NK-92 (cell line): ENCODE data around the gene KAZN.

Experiments used
- DNase-seq: peaks from one replicate; lab custom pipeline; 2025; ENCODE audit not compliant: unreplicated experiment; lab: John Stamatoyannopoulos, UW

The KAZN gene

DNA sequence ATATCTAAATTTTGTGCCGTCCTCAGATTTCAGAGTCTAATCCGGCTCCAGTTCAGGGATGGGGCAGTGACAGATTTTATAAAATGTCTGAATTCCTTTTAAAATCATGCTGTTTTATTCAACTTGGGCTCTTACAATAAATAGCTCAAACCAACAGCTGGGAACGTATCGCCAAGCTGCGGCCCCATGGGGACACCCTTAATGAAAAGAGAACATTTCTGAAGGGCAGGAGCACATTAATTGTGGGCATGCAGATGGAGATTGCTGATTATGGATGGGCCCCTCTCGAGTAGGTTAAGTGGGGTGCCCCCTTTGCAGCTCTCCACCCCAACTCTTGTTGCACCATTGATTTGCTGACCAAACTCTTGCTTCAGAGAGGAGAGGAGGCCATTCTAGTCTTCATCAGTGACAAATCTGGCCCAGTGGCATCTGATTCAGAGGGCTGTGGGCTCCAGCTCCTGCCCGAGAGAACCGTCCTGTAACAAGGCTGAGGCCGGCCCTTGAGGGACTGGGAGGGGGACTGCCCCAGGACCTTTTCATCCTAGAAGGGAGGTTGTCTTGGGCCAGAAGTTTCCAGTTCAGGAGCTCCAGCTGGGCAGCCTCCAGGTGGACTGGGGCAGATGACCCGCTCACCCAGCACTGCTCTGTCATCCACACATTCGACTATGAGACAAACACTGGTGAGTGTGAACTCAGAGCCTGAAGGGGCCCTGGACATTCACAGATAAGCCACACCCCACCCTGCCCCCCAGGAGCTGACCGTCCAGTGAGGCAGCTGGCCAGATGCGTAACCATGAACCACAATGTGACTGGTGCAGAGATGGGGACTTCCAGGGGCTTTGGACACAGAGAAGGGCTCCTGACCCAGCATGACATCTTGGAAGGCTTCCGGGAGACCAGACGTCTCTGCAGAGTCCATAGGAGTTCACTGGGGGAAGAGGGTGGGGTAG lies 500.0 kb downstream of the KAZN start:
- DNase-seq = no peak

DNA sequence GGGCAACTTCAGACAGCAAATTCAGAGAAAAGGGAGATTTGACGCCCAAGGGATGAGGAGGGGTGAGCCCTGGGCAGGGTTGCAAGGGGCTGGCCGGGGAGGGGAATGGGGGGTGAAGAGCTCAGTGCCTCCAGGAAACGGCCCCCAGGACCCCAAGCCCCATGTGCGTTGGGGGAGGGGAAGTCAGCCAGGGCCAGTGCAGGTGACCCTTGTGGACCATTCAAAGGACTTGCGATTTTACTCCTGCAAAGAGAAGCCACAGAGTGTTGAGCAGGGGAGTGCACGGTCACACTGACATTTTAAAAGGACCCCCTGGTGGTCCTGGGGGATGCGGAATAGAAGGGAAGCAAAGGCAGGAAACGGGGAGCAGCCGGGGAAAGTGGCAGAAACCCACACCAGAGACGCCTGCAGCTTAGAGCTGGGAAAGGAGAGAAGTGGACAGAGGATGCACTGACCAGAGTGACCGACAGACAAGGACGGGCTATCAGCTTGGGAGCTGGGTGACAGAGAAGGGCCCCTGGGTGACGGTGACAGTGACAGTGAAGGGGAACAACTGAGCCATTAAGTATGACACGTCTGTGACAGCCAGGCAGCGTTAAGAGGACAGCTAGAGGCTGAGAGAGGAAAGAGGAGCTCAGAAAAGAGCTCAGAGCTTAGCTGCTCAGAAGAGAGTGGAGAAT lies 501.1 kb downstream of the KAZN start:
- no peak for DNase-seq

- no peak for DNase-seq
Measured at GRCh38 chr1:15100121-15100879, 501.8 kb downstream of the KAZN start.

DNA sequence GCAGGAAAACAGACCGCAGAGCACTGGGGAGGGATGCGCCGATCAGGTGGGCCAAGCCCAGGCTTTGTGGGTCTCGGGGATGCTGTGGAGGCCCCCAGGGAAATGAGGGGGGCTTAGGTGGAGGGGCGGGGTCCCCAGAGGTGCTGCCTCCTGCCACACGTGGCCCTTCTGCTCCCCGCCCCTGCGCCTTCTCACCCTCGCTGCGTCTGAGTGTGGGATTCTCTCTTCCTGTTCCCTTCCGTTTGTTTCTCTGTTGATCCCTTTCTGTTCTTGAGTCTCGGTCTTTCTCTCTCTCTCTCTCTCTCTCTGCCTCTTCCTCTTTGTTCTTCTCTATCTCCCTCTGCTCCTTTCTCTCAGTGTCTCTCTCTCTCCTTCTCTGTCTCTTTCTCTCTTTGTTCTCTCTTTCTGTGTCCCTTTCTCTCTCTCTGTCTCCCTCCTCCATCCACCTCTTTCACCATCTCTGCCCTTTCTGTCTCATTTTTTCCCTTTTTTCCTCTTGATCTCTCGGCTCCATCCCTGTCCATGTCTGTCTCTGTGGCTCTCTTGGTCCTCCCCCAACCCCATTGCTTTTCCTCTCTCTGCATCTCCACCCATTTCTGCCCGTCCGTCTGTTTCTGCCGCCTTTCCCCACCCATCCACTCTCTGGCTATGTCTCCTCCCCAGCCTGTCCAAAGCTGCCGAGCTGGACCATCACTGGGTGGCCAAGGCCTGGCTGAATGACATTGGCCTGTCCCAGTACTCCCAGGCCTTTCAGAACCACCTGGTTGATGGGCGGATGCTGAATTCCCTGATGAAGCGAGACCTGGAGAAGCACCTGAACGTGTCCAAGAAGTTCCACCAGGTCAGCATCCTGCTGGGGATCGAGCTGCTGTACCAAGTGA lies 502.6 kb downstream of the KAZN start:
- DNase-seq = no peak

DNA sequence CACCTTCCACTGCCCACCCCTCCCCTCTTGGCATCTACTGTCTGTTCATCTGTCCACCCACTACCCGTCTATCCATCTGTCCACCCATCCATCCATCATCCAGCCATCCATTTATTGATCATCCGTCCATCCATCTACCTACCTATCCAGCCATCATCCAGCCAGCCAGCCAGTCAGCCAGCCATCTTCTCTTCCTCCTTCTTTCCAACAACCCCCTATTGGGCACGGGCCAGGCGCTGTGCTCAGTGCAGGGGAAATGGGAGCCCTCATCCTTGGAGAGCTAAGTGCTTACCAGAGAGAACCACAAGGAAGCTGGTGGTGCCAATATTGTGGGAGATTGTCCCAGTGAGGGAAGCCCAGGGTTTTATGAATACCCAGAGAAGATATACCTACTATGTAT lies 503.3 kb downstream of the KAZN start:
- no peak for DNase-seq

GRCh38 chr1:15102646-15103045 lies 504.2 kb downstream of the KAZN start:
- DNase-seq = no peak

- no peak for DNase-seq
Measured at GRCh38 chr1:15103211-15103610, 504.7 kb downstream of the KAZN start.

DNA sequence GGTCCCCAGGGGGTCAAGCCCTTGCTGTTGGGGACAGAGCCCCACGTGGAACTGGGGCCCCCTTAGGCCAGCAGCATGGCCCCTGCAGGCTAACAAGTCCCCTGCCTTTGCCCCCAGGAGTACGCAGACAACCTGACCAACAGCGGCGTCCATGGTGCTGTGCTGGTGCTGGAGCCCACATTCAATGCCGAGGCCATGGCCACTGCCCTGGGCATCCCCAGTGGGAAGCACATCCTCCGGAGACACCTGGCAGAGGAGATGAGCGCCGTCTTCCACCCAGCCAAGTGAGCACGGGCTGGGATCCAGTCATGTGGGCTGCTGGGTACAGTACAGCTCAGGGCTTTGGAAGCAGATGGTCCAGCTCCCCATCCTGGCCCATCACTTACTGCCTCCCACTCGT lies 505.4 kb downstream of the KAZN start:
- no peak for DNase-seq

- no peak for DNase-seq
Measured at GRCh38 chr1:15104768-15105167, 506.3 kb downstream of the KAZN start.

DNA sequence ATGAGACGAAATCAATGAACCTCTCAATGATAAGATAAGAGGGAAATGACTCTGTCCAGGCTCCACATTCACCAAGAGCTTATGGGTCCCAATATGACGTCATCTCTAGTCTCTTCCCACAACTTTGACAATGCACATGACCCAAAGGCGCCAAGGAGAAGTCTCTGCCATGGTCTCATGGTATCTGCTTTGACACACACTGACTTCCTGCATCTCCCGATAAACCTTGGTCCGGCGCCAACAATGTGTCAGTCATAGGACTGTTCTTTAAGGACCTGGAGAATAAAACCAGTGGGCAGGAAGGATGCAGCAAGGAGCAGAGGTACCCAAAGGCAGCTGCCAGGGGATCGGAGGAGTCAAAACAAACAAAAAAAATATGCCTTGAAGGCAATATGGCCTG lies 508.1 kb downstream of the KAZN start:
- no peak for DNase-seq

GRCh38 chr1:15107058-15107687 lies 508.7 kb downstream of the KAZN start:
- DNase-seq = no peak

- no peak for DNase-seq
Measured at GRCh38 chr1:15107911-15108310, 509.4 kb downstream of the KAZN start.

DNA sequence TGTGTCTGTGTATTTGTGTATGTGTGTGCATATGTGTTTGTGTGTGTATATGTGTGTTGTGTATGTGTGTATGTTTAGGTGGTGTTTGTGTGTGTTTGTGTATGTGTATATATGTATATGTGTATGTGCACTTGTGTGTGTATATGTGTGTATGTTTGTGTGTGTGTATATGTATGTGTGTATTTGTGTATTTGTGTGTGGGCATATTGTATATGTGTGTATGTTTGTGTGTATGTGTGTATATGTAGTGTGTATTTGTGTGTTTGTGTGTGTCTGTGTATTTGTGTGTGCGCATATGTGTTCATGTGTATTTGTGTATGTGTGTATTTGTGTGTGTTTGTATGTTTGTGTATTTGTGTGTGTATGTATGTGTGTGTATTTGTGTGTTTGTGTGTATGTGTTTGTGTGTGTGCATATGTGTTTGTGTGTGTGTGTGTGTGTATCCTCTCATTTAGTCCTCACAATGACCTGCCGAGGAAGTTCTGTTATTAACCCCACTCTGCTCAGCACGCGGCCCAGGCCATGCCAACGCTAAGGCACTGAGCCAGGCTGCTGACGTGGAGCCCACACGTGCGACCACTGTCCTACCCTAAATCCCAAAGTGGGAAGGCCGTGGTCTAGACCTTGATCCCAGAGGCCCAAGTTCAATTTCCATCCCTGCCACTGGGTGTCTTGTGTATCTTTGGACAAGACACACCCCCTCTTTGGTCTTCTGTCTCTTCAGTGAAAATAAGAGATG lies 511.8 kb downstream of the KAZN start:
- no peak for DNase-seq

DNA sequence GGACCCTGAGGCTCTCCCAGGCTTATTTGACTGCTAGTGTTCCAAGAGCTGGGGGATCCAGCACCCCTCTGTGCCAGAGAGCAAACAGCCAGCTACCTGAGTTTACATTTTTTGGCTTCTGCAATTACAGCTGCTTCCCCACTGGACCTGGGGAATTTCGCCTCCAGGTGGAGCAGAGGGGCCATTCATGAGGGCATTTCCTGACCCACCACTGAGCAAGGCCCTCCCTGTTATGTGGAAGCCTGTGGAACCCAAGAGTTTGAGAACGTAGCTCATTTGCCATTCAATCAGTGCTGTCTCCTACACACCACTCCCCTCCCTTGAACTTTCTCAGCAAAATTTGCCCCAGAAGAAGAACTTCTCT lies 512.4 kb downstream of the KAZN start:
- no peak for DNase-seq

- no peak for DNase-seq
Measured at GRCh38 chr1:15113146-15113545, 514.7 kb downstream of the KAZN start.

DNA sequence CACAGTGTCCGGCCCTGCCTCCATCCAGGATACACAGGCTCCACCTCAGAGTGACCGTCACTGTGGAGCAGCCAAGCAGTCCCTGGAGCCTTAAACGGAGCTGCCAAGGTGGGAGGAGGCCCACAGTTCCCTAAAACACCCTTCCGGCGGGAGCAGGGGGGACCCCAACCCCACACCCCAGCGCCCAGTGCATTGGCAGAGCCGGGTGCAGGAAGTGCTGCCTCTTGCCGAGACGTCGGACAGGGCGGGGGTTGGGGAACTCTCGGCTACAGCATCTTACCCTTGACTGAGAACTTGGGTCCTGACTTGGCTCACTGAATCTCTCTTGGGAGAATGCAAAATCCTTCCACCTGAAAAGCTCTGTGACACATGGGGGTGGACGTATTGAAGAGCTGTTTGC lies 516.4 kb downstream of the KAZN start:
- no peak for DNase-seq

GRCh38 chr1:15115542-15116330 lies 517.3 kb downstream of the KAZN start:
- DNase-seq = no peak

DNA sequence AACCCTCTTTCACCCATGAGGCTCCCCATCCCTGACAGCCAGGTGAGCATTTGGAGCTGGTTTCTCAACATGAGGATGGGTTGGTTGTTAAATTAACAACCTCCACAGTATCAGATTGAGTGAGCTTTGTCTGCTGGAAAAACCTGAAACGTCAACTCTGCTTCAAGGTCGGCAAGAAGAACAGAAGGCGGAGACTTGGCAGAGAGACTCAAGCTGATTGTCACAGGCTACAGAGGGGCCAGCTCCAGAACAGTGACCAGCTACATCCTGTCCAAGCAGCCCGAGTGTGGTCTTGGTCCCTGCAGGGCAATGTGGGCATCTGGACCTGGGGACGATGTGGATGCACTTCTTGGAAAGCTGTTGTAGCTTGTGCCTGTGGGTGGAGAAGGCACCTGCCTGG lies 518.5 kb downstream of the KAZN start:
- DNase-seq = no peak
